Endodermal cell (in vitro differentiated cells): ENCODE data around the gene IRF2BP2. TPM values are rescaled to one million over a fixed set of nuclear protein-coding genes. Genes with fewer than 3 reads are reported as not detected.

Experiments
- DNase-seq: peaks from one replicate; pipeline ENCODE4 v3.0.0-alpha.2; 2017
- H3K27ac ChIP-seq: 2 replicates; pipeline ENCODE4 v1.5.1; 2013; ENCODE audit warnings: mild to moderate bottlenecking, low read depth, low read length, moderate library complexity
- H3K27me3 ChIP-seq: 2 replicates; pipeline ENCODE4 v1.6.1; 2013; ENCODE audit warnings: mild to moderate bottlenecking, low read length, moderate library complexity; ENCODE audit not compliant: insufficient read depth, control insufficient read depth, poor library complexity, severe bottlenecking
- H3K36me3 ChIP-seq: 2 replicates; pipeline ENCODE4 v1.7.0; 2013; ENCODE audit warnings: mild to moderate bottlenecking, low read length, moderate library complexity; ENCODE audit not compliant: control insufficient read depth, insufficient read depth
- H3K4me1 ChIP-seq: one replicate; pipeline ENCODE4 v1.7.0; 2013; ENCODE audit warnings: low read length; ENCODE audit not compliant: control insufficient read depth, insufficient read depth
- H3K4me3 ChIP-seq: 2 replicates; pipeline ENCODE4 v1.5.1; 2013; ENCODE audit warnings: mild to moderate bottlenecking, low read length, moderate library complexity
- H3K9ac ChIP-seq: 2 replicates; pipeline ENCODE4 v1.6.1; 2013; ENCODE audit warnings: mild to moderate bottlenecking, low read length, moderate library complexity; ENCODE audit not compliant: poor library complexity, severe bottlenecking; ENCODE audit errors: extremely low read depth
- H3K9me3 ChIP-seq: 2 replicates; pipeline ENCODE4 v1.6.1; 2013; ENCODE audit warnings: mild to moderate bottlenecking, low read length, moderate library complexity; ENCODE audit not compliant: control insufficient read depth
- H3K27ac Mint-ChIP-seq: 2 replicates; pipeline ENCODE4 v1.8.0; 2020; ENCODE audit warnings: mixed read lengths
- H3K27me3 Mint-ChIP-seq: 2 replicates; pipeline ENCODE4 v1.8.0; 2021; ENCODE audit warnings: mild to moderate bottlenecking, mixed read lengths; ENCODE audit not compliant: insufficient read depth
- H3K36me3 Mint-ChIP-seq: 2 replicates; pipeline ENCODE4 v1.8.0; 2020; ENCODE audit warnings: low read depth, mixed read lengths
- H3K4me1 Mint-ChIP-seq: 2 replicates; pipeline ENCODE4 v1.8.0; 2020; ENCODE audit warnings: mixed read lengths
- H3K4me3 Mint-ChIP-seq: 2 replicates; pipeline ENCODE4 v1.8.0; 2020; ENCODE audit warnings: mild to moderate bottlenecking, moderate library complexity, mixed read lengths
- H3K9me3 Mint-ChIP-seq: 2 replicates; pipeline ENCODE4 v1.8.0; 2020; ENCODE audit warnings: mild to moderate bottlenecking, mixed read lengths
- CTCF ChIP-seq: fragments of 200-600 bp; sonication (generic); conservative IDR thresholded peaks from 2 replicates; pipeline ENCODE4 v1.5.0; 2021; ENCODE audit warnings: antibody characterized with exemption, mild to moderate bottlenecking
- WGBS, 2 experiments: methylation state at CpG; one replicate each; pipeline versions ENCODE4 v1.1.5 to v1.1.7; 2013; ENCODE audit warnings: missing lambda C conversion rate in 2 of 2, mixed read lengths in 1 of 2; ENCODE audit not compliant: insufficient coverage in 1 of 2, insufficient read length in 1 of 2; 5-methylcytosine and 5-hydroxymethylcytosine counted together
- total RNA-seq, 2 donors: library from RNA; stranded (reverse); fragmentation: NEBNext Ultra II Directional in 1 of 2; extraction: Animal tissue kit (Norgen Biotek cat#: 25700) in 1 of 2; gene quantifications; 2 replicates in 1 of 2; 3 replicates in 1 of 2; pipeline ENCODE4 v1.2.1, GENCODE V29; 2021

Gene IRF2BP2
- total RNA-seq, 2 donors from 2014 or later, result 41.6 to 45.7 TPM

DNA sequence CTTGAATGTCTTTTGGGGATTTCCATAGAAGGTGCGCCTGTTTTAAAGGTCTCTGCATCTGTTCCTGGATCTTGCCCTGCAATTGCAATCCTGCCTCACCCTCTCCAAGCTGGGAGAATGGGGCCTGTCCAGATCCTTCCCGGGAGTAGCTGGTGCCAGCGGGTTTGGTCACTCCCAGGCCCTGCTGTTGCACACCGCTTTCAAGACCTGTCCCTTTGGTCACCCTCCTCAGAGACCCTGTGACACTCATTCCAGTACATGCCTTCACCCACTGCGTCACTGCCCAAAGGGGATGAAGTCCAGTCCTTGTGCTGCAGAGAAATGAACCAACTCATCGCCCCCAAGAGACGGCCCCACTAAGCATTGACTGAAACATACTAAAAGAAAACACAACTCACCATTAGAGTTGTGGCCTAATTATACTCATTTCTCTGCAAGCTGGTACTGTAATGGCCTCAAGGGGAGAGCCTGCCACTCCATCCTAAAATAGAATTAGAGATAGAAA is 1.9 kb upstream of the IRF2BP2 start:
- Histone ChIP-seq H3K27me3 (no peaks in the 10 kb centered on the region), H3K4me1 (peaks cover 10% of the 10 kb centered on the region), H3K9ac (peak overlapping the region; percentile 96), H3K36me3 (peaks cover 12% of the 10 kb centered on the region), H3K27ac (peak overlapping the region; percentile 95), H3K4me3 (peak overlapping the region; percentile 97), H3K9me3 (no peaks in the 10 kb centered on the region)
- TF ChIP-seq CTCF, result no peak
- H3K9me3 Mint-ChIP-seq, result no peaks in the 10 kb centered on the region
- peak overlapping the region; percentile 95 for H3K27ac Mint-ChIP-seq
- peak overlapping the region; percentile 77 for H3K4me3 Mint-ChIP-seq
- no peaks in the 10 kb centered on the region for H3K27me3 Mint-ChIP-seq
- WGBS, 2 experiments, result 87 to 95% methylated on average over 4 to 7 of the region's 7 CpGs
- peaks cover 45% of the 10 kb centered on the region for H3K4me1 Mint-ChIP-seq
- DNase-seq, result peak; percentile 72
- peaks cover 14% of the 10 kb centered on the region for H3K36me3 Mint-ChIP-seq

DNA sequence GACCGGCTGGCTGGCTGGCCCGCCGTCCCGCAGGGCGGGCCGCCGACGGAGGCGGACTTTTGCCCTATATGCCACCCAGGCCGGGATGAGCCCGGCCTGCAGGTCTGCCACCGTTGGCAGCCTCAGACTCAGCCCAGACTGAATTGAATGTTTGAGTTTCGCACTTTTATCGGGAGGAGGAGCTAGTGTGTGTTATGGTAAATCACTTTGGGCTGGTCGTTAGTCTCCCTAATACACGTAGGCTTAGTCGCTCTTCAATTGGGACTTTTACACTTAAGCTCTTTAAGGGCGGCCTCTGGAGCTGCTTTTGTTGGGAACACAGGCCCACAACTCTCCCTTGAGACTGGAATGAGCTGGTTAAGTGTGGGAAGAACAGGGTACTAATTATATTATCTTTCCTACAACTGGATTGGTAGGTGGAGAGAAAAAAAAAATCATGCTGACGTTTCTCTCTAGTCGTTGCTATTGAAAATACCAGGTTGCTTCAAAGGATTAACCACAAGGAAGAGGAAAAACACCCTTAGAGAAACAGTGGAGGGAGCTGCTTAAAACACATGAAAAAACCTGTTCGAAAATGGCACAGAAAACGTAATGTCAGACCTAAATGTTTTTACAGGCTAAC is 1.4 kb upstream of the IRF2BP2 start:
- H3K4me1 Mint-ChIP-seq, result peaks cover 45% of the 10 kb centered on the region
- Histone ChIP-seq H3K27ac (peak overlapping the region; percentile 95), H3K9me3 (no peaks in the 10 kb centered on the region), H3K4me3 (peak overlapping the region; percentile 97), H3K27me3 (no peaks in the 10 kb centered on the region), H3K4me1 (peaks cover 10% of the 10 kb centered on the region), H3K36me3 (peaks cover 18% of the 10 kb centered on the region), H3K9ac (peak overlapping the region; percentile 96)
- WGBS, 2 experiments, result 9 to 20% methylated on average over 8 to 22 of the region's 22 CpGs
- H3K36me3 Mint-ChIP-seq, result peaks cover 19% of the 10 kb centered on the region
- DNase-seq, result peak; percentile 92
- peak overlapping the region; percentile 77 for H3K4me3 Mint-ChIP-seq
- H3K9me3 Mint-ChIP-seq, result no peaks in the 10 kb centered on the region
- TF ChIP-seq CTCF, result no peak
- no peaks in the 10 kb centered on the region for H3K27me3 Mint-ChIP-seq
- peak overlapping the region; percentile 95 for H3K27ac Mint-ChIP-seq

DNA sequence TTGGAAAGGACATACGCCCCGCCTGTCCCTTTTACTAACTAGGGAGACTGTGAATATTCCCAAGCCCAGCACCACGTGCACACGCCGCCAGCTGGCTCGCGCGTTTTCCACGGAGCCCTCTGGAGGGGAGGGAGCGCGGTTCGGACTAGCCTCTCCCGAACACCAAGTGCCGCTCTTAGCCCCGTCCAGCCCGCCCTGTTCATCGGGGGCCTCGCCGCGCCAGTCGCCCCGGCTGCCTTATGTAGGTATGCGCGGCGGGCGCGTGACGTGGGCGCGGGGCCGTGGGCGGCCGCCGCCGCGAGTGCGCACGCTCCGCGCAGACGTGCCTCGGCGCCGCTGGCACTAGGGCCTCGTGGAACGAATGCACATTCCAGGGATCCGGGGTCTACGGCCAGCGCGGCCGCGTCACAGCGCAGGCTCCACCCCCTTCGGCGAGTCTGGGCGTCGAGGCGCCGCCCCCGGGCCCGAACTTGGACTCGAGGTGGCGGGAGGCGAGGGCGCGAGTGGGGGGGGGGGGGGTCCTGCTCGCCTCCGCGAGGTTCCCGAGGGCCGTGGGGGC is 767 bp upstream of the IRF2BP2 start:
- WGBS, 2 experiments, result 0% methylated on average over 7 to 71 of the region's 71 CpGs
- no peaks in the 10 kb centered on the region for H3K9me3 ChIP-seq
- peak overlapping the region; percentile 97 for H3K4me3 ChIP-seq
- peak overlapping the region; percentile 98 for H3K27ac Mint-ChIP-seq
- DNase-seq, result peak; percentile 96
- peaks cover 23% of the 10 kb centered on the region for H3K36me3 ChIP-seq
- H3K4me3 Mint-ChIP-seq, result peak overlapping the region; percentile 77
- H3K4me1 ChIP-seq, result peaks cover 10% of the 10 kb centered on the region
- H3K9me3 Mint-ChIP-seq, result no peaks in the 10 kb centered on the region
- no peak for TF ChIP-seq CTCF
- peak overlapping the region; percentile 95 for H3K27ac ChIP-seq
- no peaks in the 10 kb centered on the region for H3K27me3 Mint-ChIP-seq
- H3K4me1 Mint-ChIP-seq, result peaks cover 51% of the 10 kb centered on the region
- H3K9ac ChIP-seq, result peak overlapping the region; percentile 96
- no peaks in the 10 kb centered on the region for H3K27me3 ChIP-seq
- peaks cover 25% of the 10 kb centered on the region for H3K36me3 Mint-ChIP-seq
